CD1c-positive myeloid dendritic cell (primary cell): ENCODE measurements around the gene OXER1.
A peak's percentile ranks its signal among the peaks of the same experiment; 100 is the strongest.

Experiments used
- DNase-seq: peaks from one replicate; pipeline ENCODE4 v3.0.0-alpha.2; 2016; ENCODE audit errors: extremely low spot score

Gene OXER1

DNA sequence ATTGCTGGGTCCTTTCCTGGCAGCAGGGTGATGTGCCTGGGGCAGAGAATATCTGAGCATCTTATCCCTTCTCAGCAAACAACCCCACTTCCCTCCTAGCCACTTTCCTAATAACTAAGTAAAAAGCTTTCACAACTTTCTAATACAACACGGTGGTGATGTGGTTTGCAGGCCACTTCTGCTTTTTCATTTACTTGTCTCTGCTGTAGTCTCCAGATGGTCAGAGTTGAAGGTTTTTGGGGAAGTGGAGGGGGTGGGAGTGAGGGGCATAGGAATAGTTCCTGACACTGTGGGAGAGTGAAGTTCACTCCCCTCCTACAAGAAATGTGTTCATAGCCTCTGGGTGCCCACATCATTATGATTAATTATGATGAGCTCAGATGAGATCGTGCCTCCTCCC lies 11.6 kb downstream of the OXER1 start:
- peak; percentile 96 for DNase-seq

DNA sequence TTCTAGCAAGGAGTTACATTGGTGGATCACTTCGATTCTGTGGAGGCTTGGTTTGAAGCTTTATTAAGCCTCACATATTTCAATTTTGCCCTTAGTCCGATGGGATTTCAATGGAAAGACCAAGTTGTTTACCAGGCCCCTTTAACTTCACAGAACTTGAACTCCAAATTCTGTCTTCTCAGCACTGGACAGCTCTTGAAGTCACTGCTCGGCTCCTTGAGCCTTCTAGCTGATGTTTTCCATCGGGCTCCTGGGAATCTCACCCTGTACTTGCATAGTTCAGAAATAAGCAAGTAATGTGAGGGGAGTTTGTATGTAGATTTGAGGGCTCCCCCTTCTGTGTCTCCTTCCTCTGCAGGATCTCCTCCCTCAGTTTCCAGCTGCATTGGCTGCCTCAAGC lies 15.1 kb downstream of the OXER1 start:
- no peak for DNase-seq

DNA sequence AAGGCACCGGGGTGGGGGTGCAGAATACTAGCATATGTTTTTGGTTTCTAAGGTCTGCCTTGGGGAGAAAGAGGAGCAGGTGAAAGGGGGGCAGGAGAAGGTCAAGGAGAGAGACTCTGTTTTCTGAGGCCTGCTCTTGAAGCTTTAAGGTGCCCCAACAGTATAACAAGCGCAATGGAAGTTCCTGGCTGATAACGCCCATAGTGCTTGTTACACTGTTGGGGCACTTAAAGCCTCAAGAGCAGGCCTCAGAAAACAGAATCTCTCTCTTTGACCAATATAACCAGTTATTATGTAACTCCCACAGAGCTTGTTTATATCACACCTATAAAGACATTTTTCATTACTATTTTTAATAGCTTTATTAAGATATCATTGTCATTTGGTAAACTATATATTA lies 16.5 kb downstream of the OXER1 start:
- DNase-seq = no peak

DNA sequence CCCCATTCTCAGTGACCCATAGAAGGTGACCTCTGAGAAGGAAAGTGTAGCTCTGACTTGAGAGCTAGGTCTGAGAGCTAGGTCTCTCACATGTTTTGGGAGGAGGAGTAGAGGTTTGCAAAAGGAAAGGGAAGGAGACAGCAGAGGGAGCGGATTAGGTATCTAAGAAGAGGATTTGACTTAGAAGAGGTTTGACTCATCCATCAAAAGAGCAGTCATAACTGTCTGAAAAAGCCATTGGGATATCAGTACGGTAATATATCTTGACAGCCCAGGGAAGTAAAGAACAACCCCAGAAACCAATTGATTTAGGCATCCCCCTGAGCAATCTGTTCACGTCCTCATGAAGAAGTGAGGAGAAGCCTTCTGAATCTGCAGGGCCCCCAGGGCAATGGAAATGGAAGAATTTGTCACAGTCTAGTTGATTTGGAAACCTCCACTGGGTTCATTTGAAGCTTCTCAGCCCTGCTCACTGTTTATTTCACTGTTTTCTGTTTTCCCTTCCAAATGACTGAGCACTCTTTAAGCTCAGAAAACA lies 19.3 kb downstream of the OXER1 start:
- DNase-seq = no peak

DNA sequence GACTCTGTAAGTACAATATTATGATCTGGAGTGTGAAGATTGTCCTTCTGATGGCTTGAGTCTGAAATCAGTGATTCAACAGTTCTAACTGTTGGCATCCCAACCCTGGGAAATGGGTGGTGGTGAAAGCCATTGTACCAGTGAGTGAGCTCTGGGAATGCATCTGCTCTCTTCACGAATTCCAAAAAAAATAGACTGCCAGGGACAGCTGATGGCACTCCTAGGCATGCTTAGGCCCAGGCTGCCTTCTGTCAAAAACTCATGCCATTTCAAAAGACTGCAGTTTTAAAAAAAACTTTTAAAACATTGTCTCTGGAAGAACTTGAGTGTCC lies 20.3 kb downstream of the OXER1 start:
- no peak for DNase-seq

DNA sequence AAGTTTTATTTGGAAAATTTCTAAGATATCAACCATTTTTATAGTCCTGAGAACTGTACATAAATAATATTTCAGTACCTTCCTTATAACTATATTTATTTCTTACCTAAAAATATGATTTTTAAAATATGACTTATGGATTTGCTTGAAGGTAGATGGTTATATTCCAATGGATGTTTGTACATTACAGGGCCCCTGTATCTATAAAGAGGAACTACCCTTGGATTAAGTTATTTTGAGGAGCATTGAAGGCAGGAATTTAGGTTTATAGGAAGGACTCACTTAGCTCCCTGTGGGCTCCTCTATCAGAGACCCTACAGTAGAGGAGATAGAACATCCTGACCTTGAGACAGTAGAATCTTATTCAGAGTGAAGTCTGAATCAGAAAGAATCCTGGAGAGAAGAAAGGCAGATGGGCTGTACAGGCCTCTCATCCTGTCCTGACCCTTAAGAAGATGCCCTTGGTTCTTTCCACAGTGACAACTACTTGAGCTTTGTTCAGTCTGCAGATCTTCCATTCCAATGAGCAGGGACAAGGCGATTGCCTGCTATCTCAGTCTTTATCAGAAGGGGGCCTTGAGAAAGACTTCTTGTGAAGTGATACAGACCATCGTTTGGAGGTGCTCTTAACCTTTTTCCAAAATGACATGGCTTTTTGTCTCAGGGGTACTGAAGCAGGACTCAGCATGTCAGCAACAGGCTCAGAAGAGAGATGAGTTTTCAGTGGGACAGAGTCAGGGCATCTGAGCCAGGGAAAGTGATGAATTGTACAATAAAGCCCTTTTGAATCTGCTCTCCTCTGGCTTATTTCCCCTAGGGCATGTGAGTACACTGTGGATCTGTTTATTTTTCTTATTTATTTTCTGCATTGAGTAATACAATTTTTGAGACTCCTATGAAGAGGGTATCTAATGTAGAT lies 20.9 kb downstream of the OXER1 start:
- no peak for DNase-seq

DNA sequence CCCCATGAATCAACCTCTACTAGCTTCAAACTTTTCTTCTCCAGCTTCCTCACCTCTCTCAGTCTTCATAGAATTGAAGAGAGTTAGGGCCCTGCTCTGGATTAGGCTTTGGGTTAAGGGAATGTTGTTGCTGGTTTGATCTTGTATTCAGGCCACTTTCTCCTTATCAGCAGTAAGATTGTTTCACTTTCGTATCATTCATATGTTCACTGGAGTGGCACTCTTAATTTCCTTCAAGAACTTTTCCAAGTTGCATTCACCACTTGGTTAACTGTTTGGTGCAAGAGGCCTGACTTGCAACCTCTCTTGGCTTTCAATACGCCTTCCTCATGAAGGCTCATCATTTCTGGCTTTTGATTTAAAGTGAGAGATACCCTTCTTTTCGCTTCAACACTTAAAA lies 22.8 kb downstream of the OXER1 start:
- DNase-seq = no peak

DNA sequence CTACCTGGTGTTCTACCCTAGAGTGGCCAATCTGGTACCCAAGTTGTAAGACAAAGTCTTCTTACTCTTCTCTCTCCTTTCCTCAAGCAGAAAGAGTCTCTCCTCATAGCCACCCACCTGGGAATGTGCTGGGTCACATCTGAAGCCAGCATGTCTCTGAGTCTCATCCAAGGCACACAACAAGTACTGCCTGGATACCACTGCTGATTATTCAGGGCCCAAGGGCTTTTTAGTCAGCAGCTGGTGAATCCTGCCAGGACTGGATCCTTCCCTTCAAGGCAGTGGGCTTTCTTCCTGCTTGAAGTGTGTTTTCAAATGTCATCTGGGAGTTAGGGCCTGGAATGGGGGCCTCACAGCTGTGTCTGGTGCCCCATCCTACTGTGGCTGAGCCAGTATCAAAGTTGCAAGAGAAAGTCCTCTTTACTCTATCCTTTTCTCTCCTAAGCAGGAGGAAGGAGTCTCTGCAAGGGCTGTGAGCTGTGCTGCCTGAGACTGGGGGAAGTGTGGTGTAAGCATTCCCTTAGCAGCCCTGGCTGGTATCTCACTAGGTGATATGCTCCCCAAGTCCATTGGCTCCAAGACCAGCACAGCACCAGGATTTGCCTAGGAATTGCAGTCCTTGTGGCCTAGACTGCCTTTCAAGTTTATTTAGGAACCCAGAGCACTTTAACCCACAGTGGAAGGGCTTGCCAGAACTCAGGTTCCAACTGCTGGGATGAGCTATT lies 27.2 kb downstream of the OXER1 start:
- no peak for DNase-seq

DNA sequence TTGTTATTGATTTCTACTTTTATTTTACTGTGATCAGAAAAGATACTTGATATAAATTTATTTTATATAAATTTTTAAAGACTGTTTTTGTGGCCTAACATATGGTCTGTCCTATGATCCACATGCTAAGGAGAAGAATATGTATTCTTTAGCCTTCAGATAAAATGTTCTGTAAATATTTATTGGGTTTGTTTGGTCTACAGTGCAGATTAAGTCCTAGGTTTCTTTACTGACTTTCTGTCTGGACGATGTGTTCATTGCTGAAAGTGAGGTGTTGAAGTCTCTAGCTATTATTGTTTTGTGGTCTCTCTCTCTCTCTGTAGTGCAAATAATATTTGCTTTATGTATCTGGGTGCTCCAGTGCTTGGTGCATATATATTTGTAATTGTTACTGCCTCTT lies 30.1 kb downstream of the OXER1 start:
- no peak for DNase-seq

DNA sequence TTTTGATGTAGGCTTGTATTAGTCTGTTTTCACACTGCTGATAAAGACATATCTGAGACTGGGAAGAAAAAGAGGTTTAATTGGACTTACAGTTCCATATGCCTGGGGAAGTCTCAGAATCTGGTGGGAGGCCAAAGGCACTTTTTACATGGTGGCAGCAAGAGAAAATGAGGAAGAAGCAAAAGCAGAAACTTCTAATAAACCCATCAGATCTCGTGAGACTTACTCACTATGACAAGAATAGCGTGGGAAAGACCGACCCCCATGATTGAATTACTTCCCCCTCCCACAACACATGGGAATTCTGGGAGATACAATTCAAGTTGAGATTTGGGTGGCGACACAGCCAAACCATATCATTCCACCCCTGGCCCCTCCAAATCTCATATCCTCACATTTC lies 32.6 kb downstream of the OXER1 start:
- peak; percentile 67 for DNase-seq

DNA sequence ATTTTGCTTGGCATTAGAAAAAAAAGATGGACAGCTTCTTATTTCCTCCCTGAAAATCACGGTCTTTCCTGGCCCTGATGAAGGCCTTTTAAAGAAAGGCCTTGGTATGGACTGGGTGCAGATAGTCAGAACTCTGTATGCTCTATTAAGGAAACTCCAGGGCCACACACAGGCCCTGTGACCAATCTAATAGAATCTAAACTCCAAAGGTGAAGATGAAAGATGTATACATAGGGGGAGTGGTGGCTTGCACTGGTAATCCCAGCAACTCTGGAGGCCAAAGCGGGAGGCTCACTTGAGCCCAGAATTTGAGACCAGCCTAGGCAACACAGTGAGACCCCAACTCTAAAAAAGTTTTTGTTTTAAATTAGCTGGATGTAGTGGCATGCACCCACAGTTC lies 37.3 kb downstream of the OXER1 start:
- no peak for DNase-seq

DNA sequence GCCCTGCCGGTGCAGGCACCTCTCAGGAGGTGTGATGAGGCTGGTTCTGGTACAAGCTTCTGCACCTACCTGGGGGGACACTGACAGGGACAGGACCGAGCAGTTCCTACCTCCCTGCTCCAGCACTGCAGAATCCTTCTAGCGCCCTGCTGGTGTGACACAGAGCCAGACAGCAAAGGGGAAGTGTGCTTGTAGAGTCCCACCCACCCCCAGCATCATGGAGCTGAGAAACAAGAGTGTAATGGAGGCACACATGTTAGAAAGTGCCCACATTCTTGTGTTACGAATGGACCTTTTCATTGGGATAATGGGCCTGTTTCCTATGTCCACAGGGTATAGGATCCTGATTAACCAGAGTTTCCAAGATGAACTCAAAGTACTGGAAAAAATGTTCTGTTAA lies 38.3 kb downstream of the OXER1 start:
- DNase-seq = peak; percentile 71

DNA sequence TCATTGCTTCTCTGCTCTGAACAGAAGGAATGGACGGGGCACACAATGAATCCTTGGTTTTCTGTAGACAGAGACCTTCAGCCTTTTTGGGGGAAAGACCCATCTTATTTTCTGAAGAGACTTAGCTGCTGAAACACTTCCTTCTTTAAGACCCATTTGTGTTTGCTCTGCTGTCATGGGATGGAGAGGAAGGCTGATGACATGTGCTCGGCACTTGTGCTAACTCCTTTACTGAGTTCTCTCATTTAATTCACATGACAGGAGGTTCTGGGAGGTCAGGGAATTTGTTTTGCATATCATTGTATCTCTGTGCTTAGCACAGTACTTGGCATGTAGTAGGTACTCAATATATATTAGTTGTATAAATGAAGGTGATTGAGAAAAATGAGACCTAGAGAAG lies 39.0 kb downstream of the OXER1 start:
- peak; percentile 50 for DNase-seq

DNA sequence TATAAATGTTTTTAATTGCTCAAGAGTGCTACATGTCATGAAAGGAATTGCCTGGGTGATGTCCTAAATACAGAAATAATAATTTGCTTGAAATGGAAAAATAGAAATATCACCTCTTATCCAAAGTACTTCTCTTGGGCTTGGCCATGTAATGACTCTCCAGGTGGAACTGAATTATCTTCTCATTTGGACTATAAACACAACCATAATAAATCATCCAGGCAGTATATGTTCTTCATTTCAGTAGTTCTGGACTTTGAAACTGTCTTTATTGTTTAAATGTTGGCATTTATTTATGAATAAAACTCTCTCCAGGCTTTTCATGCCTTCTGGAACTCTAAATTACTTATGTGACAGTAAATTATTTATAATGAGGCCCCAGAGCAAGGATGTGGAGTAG lies 40.5 kb downstream of the OXER1 start:
- DNase-seq = no peak

DNA sequence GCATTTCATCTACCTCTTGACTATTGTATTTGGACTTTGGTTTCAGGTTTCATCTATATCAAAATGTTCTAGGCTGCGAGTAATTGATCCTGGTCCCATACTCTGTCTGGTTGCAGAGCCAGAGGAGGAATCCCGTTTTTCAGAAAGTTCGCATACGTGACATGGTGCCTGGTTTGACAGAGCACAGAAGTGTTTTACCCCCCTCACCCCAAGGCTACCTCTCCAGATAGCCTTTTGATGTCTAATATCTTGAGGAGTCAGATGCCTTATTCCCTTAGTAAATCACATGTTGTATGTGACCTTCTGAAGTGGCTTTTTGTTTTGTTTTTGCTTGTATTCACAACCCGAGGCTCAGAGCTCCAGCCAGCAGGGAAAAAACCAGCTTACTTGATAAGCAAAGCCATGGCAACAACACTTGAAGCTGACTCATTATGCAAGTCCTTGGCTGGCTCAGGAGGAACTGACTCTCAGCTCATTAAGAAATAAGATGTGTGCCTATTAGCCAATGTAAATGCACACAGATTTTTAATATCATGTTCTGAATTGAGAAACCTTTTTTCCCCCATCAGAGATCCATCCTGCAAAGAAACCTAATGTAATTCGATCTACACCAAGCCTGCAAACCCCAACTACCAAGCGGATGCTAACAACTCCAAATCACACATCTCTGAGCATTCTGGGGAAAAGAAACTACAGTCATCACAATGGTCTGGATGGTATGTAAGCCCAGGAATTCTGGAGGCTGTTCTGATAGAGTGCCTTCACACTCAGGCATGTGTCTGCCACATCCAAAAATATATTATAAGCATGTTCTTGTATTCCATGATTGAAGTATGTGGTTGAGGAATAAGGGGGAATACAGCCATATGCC lies 41.4 kb downstream of the OXER1 start:
- DNase-seq = peak; percentile 95

DNA sequence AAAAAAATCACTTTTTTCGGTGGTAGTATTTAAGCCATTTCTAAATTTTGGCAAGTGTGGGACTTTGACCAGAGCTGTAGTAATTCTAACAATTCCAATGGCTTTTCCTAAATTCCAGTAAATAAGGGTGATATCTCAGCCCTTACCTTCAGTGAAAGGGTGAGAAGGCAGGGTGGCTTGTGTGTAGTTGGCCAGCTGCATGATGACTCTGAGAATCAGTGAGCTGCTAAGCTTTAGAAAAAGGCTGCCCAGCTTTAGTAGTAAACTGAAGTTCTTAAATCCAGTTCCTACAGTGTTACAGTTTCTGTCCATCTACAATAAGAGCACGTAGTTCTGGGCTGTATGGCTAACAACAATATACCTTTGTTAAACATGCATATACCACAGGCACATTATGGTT lies 42.0 kb downstream of the OXER1 start:
- no peak for DNase-seq

DNA sequence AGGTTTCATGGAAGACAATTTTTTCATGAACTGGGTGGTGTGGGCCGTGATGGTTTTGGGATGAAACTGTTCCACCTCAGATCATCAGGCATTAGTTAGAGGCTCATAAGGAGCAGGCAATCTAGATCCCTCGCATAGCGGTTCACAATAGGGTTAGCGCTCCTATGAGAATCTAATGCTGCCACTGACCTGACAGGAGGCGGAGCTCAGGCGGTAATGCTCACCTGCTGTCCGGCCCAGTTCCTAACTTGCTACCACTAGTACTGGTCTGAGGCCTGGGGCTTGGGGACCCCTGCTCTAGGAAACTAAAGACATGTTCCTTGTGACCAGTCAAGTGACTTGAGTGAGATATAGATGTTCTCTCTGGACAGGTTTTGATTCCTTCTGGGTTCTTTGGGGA lies 49.2 kb downstream of the OXER1 start:
- no peak for DNase-seq

DNA sequence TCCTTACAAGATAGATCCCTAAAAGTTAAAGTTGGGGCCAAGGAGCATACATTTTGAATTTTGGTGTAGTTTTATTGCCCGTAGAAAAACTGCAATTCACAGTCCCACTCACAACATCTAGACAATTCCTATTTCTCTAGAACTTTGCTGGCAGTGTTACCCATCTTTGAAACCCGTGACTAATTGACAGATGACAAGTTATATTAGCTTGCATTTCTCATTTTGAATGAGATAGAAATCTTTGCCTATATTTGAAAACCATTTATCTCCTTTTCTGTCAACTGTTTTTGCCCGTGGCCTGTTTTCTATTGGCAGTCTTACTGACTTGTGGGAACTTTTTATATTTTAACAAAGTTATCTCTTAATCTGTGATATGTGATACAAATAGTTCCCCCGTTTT lies 50.0 kb downstream of the OXER1 start:
- DNase-seq = no peak

DNA sequence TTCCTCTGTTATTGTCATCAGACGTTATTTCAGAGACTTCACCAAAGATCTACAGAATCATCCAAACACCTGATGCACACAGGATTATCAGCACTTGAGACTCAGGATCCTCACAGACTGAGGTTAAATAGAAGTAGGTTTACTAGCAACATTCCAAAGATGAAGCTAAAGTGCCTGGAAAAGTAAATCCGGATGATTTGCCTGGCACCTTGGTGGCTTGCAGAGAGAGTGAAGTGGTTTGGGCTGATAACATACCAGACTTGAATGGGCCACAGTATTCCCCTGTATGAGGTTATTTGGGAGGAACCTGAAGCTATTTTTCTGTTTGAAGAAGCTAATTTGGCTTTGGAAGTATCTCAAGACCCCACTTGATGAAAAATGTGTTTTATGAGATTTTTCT lies 51.0 kb downstream of the OXER1 start:
- no peak for DNase-seq
